Natural killer cell (primary cell): Measurements from ENCODE around the gene PCED1A. TPM values are rescaled to one million over a fixed set of nuclear protein-coding genes. Genes with fewer than 3 reads are reported as not detected.
A peak's percentile ranks its signal among the peaks of the same experiment; 100 is the strongest.

Experiments used
- ATAC-seq, 3 donors: fragments of 150-1000 bp in 2 of 3; fragments of 200-7000 bp in 1 of 3; cut with Tn5 transposase; 1 replicate in 1 of 3; 2 replicates in 2 of 3; pipeline ENCODE4 v1.10.0; 2021; ENCODE audit warnings: mild to moderate bottlenecking in 2 of 3, moderate library complexity in 2 of 3
- DNase-seq, 2 donors: peaks; one replicate each; pipeline versions ENCODE4 v3.0.0 to v3.0.0-alpha.2; 2013 to 2021; ENCODE audit warnings: mixed read lengths in 1 of 2
- H3K27ac ChIP-seq: one replicate; pipeline ENCODE4 v1.5.1; 2013; ENCODE audit warnings: mild to moderate bottlenecking, low read length
- H3K27me3 ChIP-seq: one replicate; pipeline ENCODE4 v1.6.1; 2013; ENCODE audit warnings: low read length; ENCODE audit not compliant: control insufficient read depth, insufficient read depth
- H3K36me3 ChIP-seq: one replicate; pipeline ENCODE4 v1.6.1; 2013; ENCODE audit warnings: low read length; ENCODE audit not compliant: control insufficient read depth, insufficient read depth
- H3K4me1 ChIP-seq: one replicate; pipeline ENCODE4 v1.6.1; 2013; ENCODE audit warnings: low read length; ENCODE audit not compliant: control insufficient read depth, insufficient read depth
- H3K4me3 ChIP-seq: one replicate; pipeline ENCODE4 v1.5.1; 2013; ENCODE audit warnings: low read length
- H3K9me3 ChIP-seq: one replicate; pipeline ENCODE4 v1.6.1; 2013; ENCODE audit warnings: low read length; ENCODE audit not compliant: control insufficient read depth, insufficient read depth
- H3K27ac Mint-ChIP-seq, 2 donors: one replicate each; pipeline ENCODE4 v1.8.0; 2022; ENCODE audit warnings: mild to moderate bottlenecking in 2 of 2, mixed read lengths in 2 of 2, moderate library complexity in 1 of 2
- H3K27me3 Mint-ChIP-seq, 2 donors: one replicate each; pipeline ENCODE4 v1.8.0; 2022; ENCODE audit warnings: low read depth in 2 of 2, mixed read lengths in 2 of 2
- H3K36me3 Mint-ChIP-seq: one replicate; pipeline ENCODE4 v1.8.0; 2022; ENCODE audit warnings: mixed read lengths
- H3K4me1 Mint-ChIP-seq, 2 donors: one replicate each; pipeline ENCODE4 v1.8.0; 2022; ENCODE audit warnings: mixed read lengths in 2 of 2
- H3K4me3 Mint-ChIP-seq: one replicate; pipeline ENCODE4 v1.8.0; 2022; ENCODE audit warnings: mild to moderate bottlenecking, moderate library complexity, mixed read lengths
- H3K9me3 Mint-ChIP-seq, 2 donors: one replicate each; pipeline ENCODE4 v1.8.0; 2022; ENCODE audit warnings: mixed read lengths in 2 of 2
- WGBS: methylation state at CpG from one replicate; pipeline ENCODE4 v1.1.7; 2013; ENCODE audit warnings: missing lambda C conversion rate; ENCODE audit not compliant: insufficient coverage; 5-methylcytosine and 5-hydroxymethylcytosine counted together
- intact Hi-C: fragments of 100-400 bp; cut with micrococcal nuclease; formaldehyde crosslinking; loops from one replicate; pipeline ENCODE4 v1.14.2; 2022
- total RNA-seq, 4 donors: library from RNA; stranded (reverse); fragments of 120-200 nt in 1 of 4; gene quantifications; one replicate each; pipeline versions ENCODE4 v1.2.3 to v1.2.4, GENCODE V29; 2013 to 2022
- TF ChIP-seq, protein P1 (sequence below): fragments of 200-600 bp; IDR thresholded peaks from one replicate; pipeline ENCODE4 v1.8.0; 2022; ENCODE audit warnings: antibody characterized with exemption

The PCED1A gene
- total RNA-seq, 3 donors from 2014 or later (not counting 1 experiment from before 2014, with no cell fraction given): 70.3 to 76.5 (median 71.1) TPM

DNA sequence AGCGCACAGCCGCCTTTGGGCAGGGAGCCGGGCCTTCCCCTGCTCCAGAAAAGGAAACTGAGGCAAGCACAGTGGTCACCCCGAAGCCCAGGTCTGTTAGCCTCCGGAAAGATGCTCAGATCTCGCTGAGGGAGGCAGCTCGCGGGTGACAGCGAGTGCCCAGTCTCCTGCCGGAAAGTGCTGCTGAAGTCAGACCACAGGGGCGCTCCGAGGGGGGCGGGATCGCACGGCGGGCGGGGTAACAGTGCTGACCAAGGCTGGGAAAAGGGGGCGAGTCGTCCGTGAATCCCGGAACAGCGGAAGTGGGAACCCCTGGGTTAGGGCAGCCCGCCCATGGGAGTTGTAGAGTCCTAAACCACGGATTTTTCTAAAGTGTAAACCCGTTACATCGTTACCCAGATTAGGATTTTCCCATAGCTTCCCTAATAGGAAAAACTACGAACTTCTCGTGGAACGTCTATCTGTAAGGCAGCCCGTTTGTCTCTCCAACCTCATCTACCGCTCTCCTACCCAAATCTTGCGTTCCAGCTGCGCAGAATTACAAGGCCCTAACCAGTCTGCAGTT is 594 bp upstream of the PCED1A start:
- peaks cover 26% of the 10 kb centered on the region for H3K4me1 ChIP-seq
- 11% methylated on average over 33 of the region's 33 CpGs for WGBS
- no peaks in the 10 kb centered on the region for H3K9me3 Mint-ChIP-seq

DNA sequence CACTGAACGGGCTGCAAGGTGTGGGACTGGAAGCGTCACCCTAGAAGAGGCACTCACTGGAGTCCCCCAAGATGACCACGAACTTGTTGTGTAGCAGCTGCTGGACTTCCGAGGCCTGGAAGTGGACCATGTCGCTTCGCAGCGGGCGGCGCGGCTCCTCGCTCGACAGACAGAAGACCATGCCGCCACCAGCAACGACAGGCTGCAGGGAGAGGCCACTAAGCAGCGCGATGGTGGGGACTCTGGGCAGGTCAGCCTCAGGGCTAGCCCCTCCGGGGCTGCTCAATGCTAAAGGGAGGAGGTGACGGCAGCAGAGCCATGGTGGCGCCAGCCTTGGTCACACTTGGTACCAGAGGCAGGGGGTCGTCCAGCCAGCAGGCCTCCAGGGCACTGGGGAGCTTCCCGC is 720 bp downstream of the PCED1A start:
- H3K4me1 ChIP-seq: peaks cover 26% of the 10 kb centered on the region
- H3K27me3 ChIP-seq: no peaks in the 10 kb centered on the region
- Mint-ChIP-seq H3K9me3 (no peaks in the 10 kb centered on the region), H3K36me3 (no peaks in the 10 kb centered on the region), H3K27ac (peak overlapping the region; percentile 81 to 95), H3K4me3 (peak overlapping the region; percentile 86), H3K4me1 (peaks cover 28 to 50% of the 10 kb centered on the region in 2 donors), H3K27me3 (no peaks in the 10 kb centered on the region)
- no peak for ATAC-seq
- peaks cover 7% of the 10 kb centered on the region for H3K36me3 ChIP-seq
- TF ChIP-seq, protein P1, sequence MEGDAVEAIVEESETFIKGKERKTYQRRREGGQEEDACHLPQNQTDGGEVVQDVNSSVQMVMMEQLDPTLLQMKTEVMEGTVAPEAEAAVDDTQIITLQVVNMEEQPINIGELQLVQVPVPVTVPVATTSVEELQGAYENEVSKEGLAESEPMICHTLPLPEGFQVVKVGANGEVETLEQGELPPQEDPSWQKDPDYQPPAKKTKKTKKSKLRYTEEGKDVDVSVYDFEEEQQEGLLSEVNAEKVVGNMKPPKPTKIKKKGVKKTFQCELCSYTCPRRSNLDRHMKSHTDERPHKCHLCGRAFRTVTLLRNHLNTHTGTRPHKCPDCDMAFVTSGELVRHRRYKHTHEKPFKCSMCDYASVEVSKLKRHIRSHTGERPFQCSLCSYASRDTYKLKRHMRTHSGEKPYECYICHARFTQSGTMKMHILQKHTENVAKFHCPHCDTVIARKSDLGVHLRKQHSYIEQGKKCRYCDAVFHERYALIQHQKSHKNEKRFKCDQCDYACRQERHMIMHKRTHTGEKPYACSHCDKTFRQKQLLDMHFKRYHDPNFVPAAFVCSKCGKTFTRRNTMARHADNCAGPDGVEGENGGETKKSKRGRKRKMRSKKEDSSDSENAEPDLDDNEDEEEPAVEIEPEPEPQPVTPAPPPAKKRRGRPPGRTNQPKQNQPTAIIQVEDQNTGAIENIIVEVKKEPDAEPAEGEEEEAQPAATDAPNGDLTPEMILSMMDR: no peak
- DNase-seq: no peak
- H3K4me3 ChIP-seq: peak overlapping the region; percentile 5
- peak overlapping the region; percentile 81 for H3K27ac ChIP-seq
- intact Hi-C loops: loop anchor here (1.0 to 2.0 kb wide), 2 partner anchors 13 to 33 kb away; partner anchors contain the start of gene PTPRA
- no peaks in the 10 kb centered on the region for H3K9me3 ChIP-seq
- 88% methylated on average over 21 of the region's 21 CpGs for WGBS

More for the DNA sequence above, 594 bp upstream of the PCED1A start:
- Histone ChIP-seq H3K27me3 (no peaks in the 10 kb centered on the region), H3K36me3 (peaks cover 7% of the 10 kb centered on the region), H3K27ac (peak overlapping the region; percentile 54), H3K4me3 (peak overlapping the region; percentile 83), H3K9me3 (no peaks in the 10 kb centered on the region)
- Mint-ChIP-seq H3K27me3 (no peaks in the 10 kb centered on the region), H3K27ac (peak overlapping the region; percentile 81 to 95), H3K4me1 (peaks cover 30 to 55% of the 10 kb centered on the region in 2 donors), H3K36me3 (no peaks in the 10 kb centered on the region), H3K4me3 (peak overlapping the region; percentile 94)
- ATAC-seq: peak; percentile 32 to 52 (median 46)
- DNase-seq: peak; percentile 37 to 52
- TF ChIP-seq, protein P1: no peak
- intact Hi-C loops: loop anchor here (1.0 to 2.0 kb wide), 2 partner anchors 11 to 32 kb away; partner anchors contain the start of gene PTPRA

DNA sequence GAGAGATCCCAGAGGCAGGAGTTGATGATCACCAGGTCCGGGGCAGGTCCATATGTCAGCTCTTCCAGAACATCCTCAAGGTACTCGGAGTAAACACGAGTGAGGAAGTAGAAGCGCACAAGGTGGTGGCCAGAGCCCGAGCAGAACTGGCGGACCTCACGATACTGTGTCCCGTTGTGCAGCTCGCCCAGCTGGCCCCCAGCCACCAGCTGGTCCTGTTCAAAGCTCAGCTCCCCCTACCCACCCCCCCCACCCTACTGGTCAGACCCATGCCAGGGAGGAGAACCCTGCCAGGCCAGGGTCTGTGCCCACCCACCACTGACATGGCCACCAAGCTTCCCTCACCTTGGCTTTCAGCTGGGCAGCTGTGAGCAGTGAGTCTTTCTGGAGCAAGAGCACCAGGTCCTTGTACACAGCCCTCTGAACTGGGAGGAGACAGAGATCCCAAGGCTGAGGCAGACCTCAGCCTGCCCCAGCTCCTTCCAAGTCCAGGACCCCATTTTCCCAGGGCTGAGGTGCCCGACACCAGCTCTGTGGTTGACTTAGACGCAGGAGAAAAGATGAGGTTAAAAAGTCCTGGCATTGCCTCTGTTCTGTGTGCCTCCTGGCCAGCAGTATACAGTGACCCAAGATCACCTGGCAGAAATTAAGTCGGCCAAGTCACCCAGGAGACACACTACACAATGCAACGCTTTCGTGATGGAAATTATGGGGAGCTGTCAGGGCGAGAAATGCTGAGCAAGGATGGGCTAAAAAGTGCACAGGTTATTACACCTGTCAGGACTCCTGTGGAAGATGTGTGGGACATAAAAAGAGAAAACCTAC is 1.4 kb downstream of the PCED1A start:
- no peaks in the 10 kb centered on the region for H3K36me3 Mint-ChIP-seq
- H3K4me1 ChIP-seq: peaks cover 26% of the 10 kb centered on the region
- no peak for ATAC-seq
- no peaks in the 10 kb centered on the region for H3K27me3 ChIP-seq
- H3K4me3 ChIP-seq: no peak overlapping the region
- H3K27me3 Mint-ChIP-seq: no peaks in the 10 kb centered on the region
- intact Hi-C loops: no loop called here
- H3K36me3 ChIP-seq: peaks cover 7% of the 10 kb centered on the region
- no peaks in the 10 kb centered on the region for H3K9me3 ChIP-seq
- H3K27ac ChIP-seq: no peak overlapping the region
- H3K27ac Mint-ChIP-seq: peak overlapping the region; percentile 81 to 95
- 98% methylated on average over 15 of the region's 15 CpGs for WGBS
- TF ChIP-seq, protein P1: no peak
- peaks cover 21 to 43% of the 10 kb centered on the region in 2 donors for H3K4me1 Mint-ChIP-seq
- peak overlapping the region; percentile 86 for H3K4me3 Mint-ChIP-seq
- no peaks in the 10 kb centered on the region for H3K9me3 Mint-ChIP-seq
- no peak for DNase-seq
